ENCODE data around the gene LEP. TPM values are rescaled to one million over a fixed set of nuclear protein-coding genes. Genes with fewer than 3 reads are reported as not detected.
"Not testable (repeated sequence)": the region's sequence is repeated elsewhere in the genome, so short reads cannot be mapped to it uniquely, and the experiment has no call there.

The LEP gene
- total RNA-seq, 2 donors from 2014 or later: 0.75 TPM; not detected in 1

DNA sequence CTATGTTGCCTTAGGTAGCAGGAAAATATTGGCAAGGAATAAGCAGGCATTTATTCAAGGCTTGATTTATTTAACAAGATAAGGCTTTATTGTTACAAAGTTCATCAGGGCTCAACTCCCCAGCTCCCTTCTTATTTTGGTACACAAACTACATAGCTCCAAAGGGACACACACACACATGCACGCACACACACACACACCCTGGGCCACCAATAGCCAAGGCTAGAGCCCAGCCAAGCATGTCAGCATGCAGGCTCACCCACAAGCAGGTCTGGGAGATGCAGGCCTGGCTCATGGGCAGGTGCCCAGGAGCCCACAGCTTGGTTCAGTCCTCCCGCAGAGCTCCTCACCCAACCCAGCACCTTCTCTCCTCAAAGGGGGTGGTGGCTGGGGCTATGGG lies 23.4 kb downstream of the LEP start:
- intact Hi-C loops (cut with DNase I, micrococcal nuclease): no loop called here
- DNase-seq: peak; percentile 40 to 43
- peak; percentile 58 for ATAC-seq

DNA sequence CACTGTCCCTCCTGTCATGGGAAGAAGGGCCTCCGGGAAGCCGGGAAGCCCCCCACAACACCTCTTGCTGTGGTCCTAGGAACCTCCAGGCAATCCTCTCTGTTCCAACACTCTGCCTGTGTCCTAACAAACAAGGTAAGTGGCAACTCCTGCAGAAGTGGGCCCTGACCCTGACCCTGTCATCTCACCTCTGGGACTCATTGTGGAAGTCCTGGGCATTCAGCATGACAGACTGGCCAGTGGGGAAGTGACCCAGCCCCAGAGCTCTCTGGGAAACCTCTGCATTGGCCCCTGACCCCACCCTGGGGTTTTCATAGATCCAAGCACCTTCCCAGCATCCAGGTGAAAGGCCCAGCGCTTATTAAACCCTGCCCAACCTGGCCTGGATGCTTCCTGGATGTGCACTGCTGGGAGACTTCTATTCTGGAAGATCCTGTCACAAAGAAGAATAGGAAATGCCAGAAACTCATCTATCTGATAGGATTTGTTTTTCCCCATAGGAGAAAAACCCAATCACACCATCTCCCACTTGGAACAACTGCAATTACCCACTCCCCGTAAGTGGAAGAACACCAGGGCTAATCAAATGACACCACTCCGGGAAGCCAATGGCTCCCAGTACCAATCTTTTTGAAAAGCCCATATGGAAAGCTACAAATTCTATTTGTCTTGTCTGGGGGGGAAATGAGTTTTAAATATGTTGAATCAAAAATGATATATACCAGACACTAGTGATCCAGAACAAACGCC lies 24.3 kb downstream of the LEP start:
- no peak for DNase-seq
- intact Hi-C loops (cut with DNase I, micrococcal nuclease): no loop called here
- ATAC-seq: peak; percentile 25

DNA sequence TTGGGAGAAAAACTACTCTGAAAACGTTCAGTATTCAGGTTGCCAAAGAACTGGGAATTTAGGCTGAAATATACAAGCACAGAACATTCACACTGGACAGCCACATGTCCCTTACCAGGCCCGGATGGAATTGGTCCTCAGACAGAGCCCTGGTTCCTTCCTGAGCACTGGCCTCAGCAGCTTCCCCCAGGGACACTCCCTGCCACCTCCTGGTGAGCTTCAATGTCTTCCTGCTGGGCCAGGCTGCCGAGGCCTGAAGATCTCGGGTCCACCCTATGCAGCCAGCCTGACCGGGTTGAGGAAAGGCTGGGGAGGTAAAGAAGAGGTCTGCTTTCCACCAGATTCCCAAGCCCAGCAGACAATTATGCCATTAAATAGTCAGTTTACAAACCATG lies 24.8 kb downstream of the LEP start:
- ATAC-seq (peak; percentile 21), DNase-seq (no peak)
- intact Hi-C loops (cut with DNase I, micrococcal nuclease): no loop called here

DNA sequence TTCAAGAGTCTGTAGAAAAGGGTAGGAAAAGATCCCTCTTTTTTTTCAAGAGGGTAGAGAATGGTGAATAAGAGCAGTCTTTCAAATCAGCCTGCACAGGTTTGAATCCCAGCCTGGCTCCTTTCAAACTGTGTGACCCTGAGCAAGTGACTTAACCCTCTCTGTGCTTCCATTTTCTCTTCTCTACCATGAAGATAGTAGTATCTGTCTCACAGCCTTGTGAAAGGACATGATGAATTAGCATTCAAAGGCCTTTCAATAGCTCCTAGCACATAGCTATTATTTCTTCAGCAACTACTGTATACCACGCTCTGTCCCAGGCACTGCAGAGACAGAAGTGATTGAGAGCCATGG lies 25.4 kb downstream of the LEP start:
- intact Hi-C loops (cut with DNase I, micrococcal nuclease): no loop called here
- ATAC-seq: no peak
- DNase-seq: no peak

DNA sequence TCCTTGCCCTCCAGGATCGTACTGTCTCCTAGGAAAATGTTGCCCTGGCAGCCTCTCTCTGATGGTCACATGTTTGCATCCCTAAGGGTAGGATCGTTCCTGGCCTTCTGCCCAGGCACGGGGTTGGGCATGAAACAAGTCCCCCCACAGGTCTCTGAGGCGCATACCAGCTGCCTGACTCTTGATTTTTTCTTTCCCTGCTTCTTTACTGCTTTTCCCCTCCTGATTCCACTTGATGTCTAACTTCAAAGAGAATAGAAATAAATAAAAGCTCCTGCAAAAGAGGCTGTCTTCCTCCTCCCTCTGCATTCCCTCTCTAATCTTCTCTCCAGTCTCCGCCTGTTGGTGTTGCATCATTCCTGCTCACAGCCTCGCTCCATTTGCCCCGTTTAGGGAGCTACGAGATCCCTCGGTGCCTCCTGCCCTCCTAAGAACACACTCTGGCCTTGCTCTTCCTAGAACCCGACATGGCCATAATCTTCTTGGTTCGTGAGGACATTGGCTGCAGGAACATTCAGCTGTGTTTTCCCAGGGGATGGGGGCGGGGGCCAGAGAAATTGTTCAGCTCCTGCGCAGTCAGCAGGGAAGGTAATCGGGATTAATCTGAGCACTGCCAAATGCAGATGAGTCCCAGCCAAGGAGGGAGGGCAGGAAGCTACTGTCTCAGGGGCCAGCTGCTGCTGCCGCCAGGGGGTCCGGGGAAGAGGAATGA lies 26.0 kb downstream of the LEP start:
- ATAC-seq (peak; percentile 14), DNase-seq (peak; percentile 50 to 70)
- intact Hi-C loops (cut with DNase I, micrococcal nuclease): no loop called here

DNA sequence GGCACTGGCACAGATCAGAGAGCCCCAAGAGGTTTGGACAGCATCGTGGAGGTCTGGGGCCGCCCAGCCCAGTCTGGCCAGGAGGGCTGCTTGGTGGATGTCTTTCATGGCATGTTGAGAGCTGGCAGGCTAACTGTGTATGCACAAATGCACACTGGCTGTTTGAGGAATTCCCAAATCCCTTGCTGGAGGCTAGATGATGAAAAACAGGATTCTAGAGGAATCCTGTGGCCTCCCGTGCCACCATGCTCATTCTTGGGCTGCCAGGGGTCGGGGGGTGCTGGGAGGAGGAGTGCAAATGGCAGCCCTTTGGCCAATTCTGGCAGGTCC lies 26.5 kb downstream of the LEP start:
- ATAC-seq: no peak
- DNase-seq: no peak
- intact Hi-C loops (cut with DNase I, micrococcal nuclease): no loop called here

DNA sequence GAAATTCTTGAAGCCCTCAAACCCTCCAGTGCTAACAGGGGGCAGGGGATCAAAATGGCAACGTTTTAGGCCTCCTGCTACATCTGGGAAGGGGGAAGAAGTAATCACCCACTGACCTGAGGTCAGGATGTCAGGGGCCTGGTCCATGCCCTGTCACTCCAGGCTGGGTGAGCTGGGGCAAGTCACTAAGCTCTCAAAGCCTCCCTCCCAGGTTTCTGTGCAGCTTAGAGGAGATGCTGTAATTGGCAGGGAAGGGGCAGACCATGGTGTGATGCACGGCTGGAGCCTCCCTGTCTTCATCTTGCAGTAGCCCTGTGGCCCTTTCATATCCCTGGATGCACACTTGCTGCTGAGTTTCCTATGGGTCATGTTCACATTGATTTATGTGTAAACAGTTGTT lies 27.2 kb downstream of the LEP start:
- DNase-seq (no peak), ATAC-seq (no peak)
- intact Hi-C loops (cut with DNase I, micrococcal nuclease): no loop called here

DNA sequence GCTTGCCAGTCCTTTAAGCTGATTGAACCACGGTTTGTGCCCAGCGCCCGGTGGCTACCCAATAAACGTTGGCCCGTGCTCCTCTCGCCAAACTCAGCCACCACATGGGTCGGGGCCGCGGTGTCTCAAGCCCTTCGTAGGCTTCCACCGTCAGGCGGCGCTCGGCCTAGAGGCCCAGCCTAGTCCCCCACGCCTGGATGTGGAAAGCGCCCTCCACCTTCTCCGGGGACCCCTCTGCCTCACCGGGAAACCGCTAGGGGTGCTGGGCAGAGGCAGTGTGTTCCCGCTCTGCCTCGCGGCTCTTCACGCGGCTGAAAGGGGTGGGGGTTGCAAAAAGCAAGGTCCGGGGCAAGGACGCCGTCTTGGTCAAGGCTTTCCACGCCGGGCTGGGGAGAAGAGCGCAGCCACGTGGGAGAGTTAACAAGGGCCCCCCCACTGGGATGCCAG lies 29.8 kb downstream of the LEP start:
- intact Hi-C loops (cut with DNase I, micrococcal nuclease): no loop called here
- ATAC-seq: peak; percentile 21
- no peak for DNase-seq

DNA sequence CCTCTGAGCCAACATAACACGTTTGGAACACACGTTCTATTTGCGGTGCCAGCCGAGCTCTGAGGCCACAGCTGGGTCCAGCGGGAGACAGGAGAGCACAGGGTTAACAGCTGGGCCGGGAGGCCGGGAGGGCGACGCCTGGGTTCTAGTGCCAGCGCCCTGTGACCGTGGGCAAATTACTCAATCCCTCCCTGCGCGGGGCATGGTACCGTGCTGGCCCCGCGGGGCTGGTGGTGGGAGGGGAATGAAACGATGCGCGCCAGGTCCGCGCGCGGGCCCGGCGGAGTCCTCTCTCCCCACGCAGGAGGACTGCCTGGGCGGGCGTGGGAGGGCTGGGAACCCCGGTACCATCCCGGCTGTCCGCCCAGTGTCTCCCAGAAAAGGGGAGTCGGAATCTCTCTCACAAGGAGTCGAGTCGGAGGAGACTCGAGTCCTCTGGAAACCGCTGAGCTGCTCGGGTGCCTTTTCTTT lies 30.4 kb downstream of the LEP start:
- no peak for DNase-seq
- no peak for ATAC-seq
- intact Hi-C loops (cut with DNase I, micrococcal nuclease): no loop called here

DNA sequence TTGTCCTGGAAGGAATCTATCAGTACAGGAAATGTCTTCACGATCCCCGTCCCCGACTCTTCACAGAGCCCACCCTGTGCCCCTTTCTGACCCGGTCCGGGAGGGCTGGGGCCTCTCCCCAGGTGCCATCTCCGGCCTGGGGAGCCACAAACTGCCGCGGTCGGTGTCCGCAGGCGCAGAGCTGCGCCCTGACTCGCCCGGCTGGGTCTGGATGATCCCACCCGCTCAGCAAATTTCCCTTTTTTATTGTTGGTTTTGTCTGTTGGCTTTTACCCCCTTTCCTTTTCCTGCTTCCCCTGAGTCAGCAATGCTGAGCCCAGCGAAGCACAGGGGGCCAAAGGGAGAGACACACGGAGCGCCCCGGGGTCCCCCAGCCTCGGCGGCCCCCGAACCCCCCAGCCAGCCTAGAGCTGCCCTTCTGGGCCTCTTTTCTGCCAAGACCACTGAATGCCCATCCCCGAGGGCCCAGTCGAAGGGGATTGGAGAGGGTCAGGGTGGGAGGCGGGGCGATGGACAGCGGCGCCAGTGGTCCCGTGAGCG lies 30.9 kb downstream of the LEP start:
- DNase-seq: no peak
- ATAC-seq: no peak
- intact Hi-C loops (cut with DNase I, micrococcal nuclease): no loop called here

DNA sequence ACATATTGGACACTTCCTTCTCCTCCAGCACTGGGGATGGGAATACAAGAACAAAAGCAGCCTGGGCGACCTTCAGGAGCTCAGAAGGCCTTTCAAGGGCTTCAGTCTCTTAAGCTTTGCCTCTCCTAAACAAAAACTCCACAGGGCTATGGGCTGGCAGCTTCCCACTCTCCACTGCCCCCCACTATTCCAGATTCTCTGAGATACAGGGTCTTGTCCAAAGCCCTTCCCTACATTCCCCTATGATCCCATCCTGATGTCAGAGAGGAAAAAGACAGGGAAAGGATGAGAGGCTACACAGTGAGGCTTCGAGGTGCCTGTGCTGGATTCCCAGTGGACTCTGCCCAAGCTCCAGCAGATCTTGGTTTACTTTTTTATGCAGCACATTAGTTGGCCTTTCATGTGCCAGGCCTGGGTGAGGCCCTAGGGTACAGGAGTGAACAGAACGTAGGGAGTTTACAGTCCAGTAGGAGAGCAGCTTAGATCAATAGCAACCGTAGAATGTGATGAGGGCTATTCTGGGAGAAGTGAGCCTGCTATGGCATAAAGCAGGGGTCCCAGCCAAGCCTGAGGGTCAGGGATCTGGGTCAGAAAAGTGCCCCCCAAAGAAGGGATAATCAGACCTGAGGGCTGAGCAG lies 33.3 kb downstream of the LEP start:
- intact Hi-C loops (cut with DNase I, micrococcal nuclease): no loop called here
- no peak for DNase-seq
- ATAC-seq: no peak

DNA sequence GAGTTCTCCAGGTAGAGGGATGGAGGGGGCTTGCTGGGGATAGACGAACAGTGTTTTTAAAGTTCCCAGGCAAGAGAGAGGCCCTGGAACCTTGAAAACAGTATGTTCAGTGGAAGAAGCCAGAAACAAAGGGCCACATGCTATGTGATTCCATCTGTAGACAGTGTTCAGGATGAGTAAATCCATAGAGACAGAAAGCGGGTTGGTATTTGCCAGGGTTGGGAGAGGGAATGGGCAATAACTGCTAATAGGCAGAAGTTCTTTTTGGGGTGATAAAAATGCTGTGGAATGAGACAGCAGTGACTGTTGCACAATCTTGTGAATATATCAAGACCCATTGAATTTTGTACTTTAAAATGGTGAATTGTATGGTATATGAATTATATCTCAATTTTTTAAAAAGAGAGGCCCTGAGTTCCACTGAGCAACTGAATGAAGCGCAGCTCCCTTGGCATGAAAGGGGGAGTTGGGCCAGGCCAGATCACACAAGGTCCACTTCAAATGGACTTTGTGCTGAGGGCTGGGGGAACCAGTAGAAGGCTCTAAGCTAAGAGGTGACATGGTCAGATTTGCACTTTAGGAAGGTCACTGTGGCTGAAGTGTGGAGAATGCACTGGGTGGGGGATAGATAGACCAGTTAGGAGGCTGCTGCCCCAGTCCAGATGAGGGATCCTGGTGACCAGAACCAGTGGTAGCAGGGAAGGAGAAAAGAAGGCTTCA lies 34.0 kb downstream of the LEP start:
- intact Hi-C loops (cut with DNase I, micrococcal nuclease): no loop called here
- no peak for ATAC-seq
- DNase-seq: no peak

DNA sequence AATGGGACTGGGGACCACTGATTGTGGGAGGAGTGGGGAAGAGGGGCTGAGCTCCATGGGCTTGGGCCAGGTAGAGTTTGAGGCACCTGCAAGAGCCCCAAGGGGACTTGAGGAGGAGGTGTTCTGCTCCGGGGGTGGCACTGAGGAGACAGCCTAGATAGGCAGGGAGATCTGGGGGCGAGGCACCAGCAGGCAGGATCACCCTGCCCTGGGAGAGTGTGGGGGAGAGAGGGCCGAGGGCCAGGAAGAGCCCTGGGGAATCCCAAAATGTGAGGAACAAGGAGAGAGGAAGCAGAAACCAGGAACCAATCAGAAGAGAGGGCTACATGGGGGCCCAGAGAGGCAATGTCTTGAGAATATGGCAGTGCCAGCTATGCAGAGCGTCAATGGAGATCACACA lies 34.6 kb downstream of the LEP start:
- DNase-seq (no peak), ATAC-seq (no peak)
- intact Hi-C loops (cut with DNase I, micrococcal nuclease): no loop called here

DNA sequence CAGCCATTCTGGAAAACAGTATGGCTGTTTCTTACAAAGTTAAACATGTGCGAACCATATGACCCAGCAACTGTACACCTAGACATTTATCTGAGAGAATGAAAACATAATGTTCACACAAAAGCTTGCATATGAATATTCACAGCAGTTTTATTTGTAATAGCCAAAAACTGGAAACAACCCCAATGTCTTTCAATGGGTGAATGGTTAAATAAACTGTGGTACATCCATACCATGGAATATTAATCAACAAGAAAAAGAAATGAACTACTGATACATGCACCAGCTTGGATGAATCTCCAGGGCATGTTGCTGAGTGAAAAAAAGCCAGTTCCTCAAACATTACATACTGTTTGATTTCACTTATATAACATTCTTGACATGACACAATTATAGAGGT lies 37.3 kb downstream of the LEP start:
- no peak for ATAC-seq
- no peak for DNase-seq
- intact Hi-C loops (cut with DNase I, micrococcal nuclease): no loop called here

DNA sequence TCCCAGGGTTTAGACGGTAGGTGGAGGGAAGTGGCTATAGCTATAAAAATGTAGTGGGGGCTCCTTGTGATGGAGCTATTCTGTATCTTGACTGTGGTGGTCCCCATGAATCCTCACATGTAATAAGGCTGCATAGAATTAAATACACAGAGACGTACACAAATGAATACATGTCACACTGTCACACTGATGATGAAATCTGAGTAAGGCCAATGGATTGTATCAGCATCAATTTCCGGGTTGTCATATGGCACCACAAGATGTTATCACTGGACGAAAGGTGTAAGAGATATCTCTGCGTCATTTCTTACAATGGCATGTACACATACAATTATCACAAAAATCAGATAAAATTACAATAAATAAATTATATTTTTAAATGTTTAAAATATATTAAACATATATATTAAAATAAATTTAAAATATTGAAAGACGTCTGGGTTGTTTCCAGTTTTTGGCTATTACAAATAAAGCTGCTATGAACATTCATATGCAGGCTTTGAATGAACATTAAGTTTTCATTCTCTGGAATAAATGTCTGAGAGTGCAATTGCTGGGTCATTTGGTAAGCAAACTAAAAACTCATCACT lies 38.1 kb downstream of the LEP start:
- intact Hi-C loops (cut with DNase I, micrococcal nuclease): no loop called here
- ATAC-seq (no peak), DNase-seq (no peak)

DNA sequence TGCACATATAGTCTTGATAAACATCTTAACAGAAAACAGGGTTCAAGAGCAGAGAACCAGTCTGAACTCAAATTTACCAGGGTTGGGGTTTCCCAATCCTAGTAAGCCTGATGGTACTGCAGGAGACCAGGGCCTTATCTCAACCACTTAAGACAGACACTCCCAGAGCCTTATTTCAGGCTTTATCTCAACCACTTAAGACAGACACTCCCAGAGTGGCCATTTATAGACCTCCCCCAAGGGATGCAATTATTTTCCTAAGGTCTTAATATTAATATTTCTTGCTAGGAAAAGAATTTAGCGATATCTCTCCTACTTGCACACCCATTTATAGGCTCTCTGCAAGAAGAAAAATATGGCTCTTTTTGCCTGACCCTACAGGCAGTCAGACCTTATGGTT lies 39.4 kb downstream of the LEP start:
- DNase-seq; intact Hi-C loops (cut with DNase I, micrococcal nuclease); ATAC-seq: not testable (repeated sequence)

DNA sequence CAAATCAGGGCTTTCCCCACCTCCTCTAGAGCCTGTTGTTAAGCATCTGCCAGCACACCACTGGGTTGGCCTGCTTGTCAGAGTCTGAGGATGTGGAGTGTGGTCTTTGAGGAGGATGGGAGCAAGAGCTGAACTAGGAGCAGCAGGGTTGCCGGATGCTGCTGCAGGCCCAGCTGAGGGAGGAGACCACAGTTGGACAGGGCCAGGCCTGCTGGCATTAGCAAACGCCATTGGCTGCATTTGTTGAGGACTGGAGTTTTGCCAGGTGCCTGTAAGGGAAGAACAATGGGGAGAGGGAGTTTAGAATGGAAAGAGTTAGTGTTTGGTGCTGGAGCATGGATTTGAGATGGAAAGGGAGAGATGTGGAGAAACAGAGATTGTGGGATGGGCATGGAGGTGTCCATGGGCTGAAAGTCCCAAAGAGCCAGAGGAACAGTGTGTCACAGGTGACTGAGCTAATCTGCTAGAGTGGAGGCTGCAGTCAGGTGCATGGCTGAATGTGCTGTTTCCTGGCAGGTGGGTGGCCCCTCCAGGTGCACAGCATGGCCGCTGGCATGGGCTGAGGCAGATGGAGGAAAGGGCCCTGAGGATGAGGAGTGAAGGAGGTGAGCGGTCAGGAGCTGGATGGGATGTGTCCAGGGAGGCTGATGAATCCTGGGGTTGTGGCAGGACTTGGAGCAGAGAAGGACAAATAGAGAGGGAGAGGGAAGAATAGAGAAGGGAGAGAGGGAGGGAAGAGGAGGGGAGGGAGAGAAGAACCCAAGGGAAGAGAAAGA lies 40.7 kb downstream of the LEP start:
- intact Hi-C loops (cut with DNase I, micrococcal nuclease): no loop called here
- ATAC-seq (no peak), DNase-seq (no peak)

DNA sequence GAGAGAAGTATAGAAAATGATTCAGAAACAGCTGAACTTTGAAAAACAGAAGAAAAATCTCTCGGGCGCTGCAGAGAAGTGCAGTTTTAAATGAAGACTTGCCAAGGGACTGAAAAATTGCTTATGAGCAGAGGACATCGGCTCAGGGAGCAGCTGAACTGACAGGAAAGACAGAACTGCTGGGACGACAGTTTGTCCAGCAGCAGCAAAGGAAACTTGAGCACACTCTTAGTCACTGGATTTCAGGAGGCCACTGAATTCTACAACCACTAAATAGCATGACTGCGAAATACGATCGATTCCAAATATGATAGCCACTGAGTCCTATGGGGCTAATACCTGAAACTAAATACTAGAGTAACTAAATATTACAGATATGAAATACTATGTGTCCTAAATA lies 43.0 kb downstream of the LEP start:
- DNase-seq: no peak
- ATAC-seq: no peak
- intact Hi-C loops (cut with DNase I, micrococcal nuclease): no loop called here
